ENCODE results near the gene HK1. TPM values are rescaled to one million over a fixed set of nuclear protein-coding genes. Genes with fewer than 3 reads are reported as not detected.

Gene HK1
- total RNA-seq, 2 experiments from 2014 or later = 258 to 261 TPM

GRCh38 chr10:69360485-69361302 lies 82.4 kb downstream of the HK1 start:
- peaks cover 65% of the 10 kb centered on the region for H3K4me1 Mint-ChIP-seq

DNA sequence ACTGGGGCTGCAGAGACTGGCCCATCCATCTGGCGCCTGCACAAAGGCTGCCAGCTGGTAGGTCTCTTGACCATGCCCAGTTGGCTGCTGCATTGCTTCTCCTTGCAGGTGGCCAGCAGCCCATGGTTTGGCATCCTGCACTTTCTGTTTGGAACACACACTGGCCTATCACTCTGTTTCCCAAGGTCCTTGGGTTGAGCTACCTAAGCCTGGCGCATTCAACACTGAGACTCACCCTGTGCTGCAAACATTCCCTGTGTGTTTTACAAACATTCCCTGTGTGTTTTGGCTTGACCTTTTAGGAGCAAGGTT lies 83.0 kb downstream of the HK1 start:
- Mint-ChIP-seq H3K4me3 (no peak overlapping the region), H3K27me3 (no peaks in the 10 kb centered on the region), H3K27ac (no peak overlapping the region), H3K4me1 (peaks cover 61% of the 10 kb centered on the region), H3K9me3 (ENCODE audit: low read depth) (no peaks in the 10 kb centered on the region), H3K36me3 (ENCODE audit: low read depth) (peaks cover 41% of the 10 kb centered on the region)
- ATAC-seq = no peak
- POLR2A ChIA-PET = no interaction called here
- CTCF ChIA-PET = interaction anchor here (0.7 kb wide), 1 partner anchor 31 kb away, joined by 3 read pairs; no protein-coding TSS in a partner anchor
- intact Hi-C loops (cut with DNase I, micrococcal nuclease) = loop anchor here in 1 of 2 experiments (5.0 kb wide), 1 partner anchor 39 kb away; no protein-coding TSS in a partner anchor
- no peak for DNase-seq

More at GRCh38 chr10:69360485-69361302, 82.4 kb downstream of the HK1 start:
- intact Hi-C loops (cut with DNase I, micrococcal nuclease) = loop anchor here in 1 of 2 experiments (5.0 kb wide), 1 partner anchor 38 kb away; no protein-coding TSS in a partner anchor
- Mint-ChIP-seq H3K36me3 (ENCODE audit: low read depth) (peaks cover 42% of the 10 kb centered on the region), H3K4me3 (no peak overlapping the region), H3K9me3 (ENCODE audit: low read depth) (no peaks in the 10 kb centered on the region), H3K27ac (no peak overlapping the region), H3K27me3 (no peaks in the 10 kb centered on the region)
- ChIA-PET POLR2A (no interaction called here), CTCF (no interaction called here)
- ATAC-seq = no peak
- no peak for DNase-seq

- ChIA-PET POLR2A (no interaction called here), CTCF (interaction anchor here (1.9 kb wide), 1 partner anchor 9 kb away, joined by 4 read pairs; no protein-coding TSS in a partner anchor)
- DNase-seq (no peak), ATAC-seq (no peak)
- Mint-ChIP-seq H3K4me3 (no peak overlapping the region), H3K4me1 (peaks cover 57% of the 10 kb centered on the region), H3K27ac (no peak overlapping the region), H3K27me3 (no peaks in the 10 kb centered on the region), H3K36me3 (ENCODE audit: low read depth) (peaks cover 45% of the 10 kb centered on the region), H3K9me3 (ENCODE audit: low read depth) (no peaks in the 10 kb centered on the region)
- intact Hi-C loops (cut with DNase I, micrococcal nuclease) = loop anchor here in 1 of 2 experiments (5.0 kb wide), 1 partner anchor 40 kb away; no protein-coding TSS in a partner anchor
Observed at GRCh38 chr10:69362471-69362954, 84.2 kb downstream of the HK1 start.

DNA sequence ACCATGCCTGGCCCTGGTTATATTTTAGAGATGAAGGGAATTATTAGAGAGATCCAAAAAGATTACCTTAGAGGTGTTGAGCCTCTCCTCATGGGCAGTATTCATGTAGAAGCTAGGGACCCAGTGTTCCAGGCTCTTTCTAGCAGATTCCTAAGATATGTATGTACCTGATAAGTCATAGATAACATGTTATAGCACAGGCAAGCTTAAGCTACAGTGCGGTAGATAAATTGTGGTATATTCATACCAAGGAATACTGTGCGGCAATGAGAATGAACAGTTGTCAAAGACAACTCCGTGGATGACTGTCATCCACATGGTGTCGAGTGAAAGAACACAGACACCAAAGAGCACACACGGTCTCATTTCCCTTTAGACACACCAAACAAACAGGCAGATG lies 85.4 kb downstream of the HK1 start:
- Mint-ChIP-seq H3K27me3 (no peaks in the 10 kb centered on the region), H3K27ac (peak overlapping the region; percentile 52), H3K9me3 (ENCODE audit: low read depth) (no peaks in the 10 kb centered on the region), H3K36me3 (ENCODE audit: low read depth) (peaks cover 47% of the 10 kb centered on the region), H3K4me3 (no peak overlapping the region), H3K4me1 (peaks cover 47% of the 10 kb centered on the region)
- CTCF ChIA-PET = interaction anchor here (0.6 to 2.2 kb wide), 4 partner anchors 13 to 121 kb away, joined by 3 to 8 read pairs (median 4); no protein-coding TSS in a partner anchor
- no peak for DNase-seq
- intact Hi-C loops (cut with DNase I, micrococcal nuclease) = loop anchor here in 1 of 2 experiments (5.0 kb wide), 1 partner anchor 41 kb away; no protein-coding TSS in a partner anchor
- POLR2A ChIA-PET = no interaction called here
- no peak for ATAC-seq

DNA sequence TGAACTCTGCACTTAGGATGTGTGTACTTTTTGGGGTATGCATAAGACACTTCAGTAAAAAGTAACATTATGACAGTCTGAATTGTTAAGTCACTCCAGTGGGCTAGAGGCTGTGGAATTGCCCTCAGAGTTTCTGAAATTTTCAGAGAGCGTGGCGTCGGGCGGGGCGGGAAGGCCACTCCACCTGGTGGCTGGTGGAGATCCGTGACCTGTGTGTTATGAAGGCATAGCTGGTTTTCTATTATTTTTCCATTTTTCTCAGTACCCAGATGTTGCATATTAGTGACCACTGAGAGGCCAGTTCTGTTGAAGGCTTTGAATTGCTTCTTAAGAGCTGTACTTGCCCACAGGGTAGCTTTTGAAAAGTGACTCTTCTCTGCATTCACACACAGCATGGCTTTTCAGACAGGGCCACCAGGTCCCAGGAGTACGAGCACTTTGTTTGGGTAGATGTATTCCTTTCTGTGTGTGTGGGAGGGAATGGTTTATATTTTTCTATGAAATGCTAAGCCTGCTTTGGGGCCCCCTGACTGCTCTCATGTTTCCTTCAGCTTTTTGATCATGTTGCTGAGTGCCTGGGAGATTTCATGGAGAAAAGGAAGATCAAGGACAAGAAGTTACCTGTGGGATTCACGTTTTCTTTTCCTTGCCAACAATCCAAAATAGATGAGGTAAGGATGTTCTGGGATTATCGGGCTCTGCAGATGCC lies 86.1 kb downstream of the HK1 start:
- no peak overlapping the region for H3K4me3 Mint-ChIP-seq
- no peak for DNase-seq
- peaks cover 42% of the 10 kb centered on the region for H3K4me1 Mint-ChIP-seq
- no peaks in the 10 kb centered on the region for H3K27me3 Mint-ChIP-seq
- CTCF ChIA-PET = interaction anchor here (0.6 to 2.2 kb wide), 5 partner anchors 11 to 122 kb away, joined by 3 to 8 read pairs (median 3); no protein-coding TSS in a partner anchor
- H3K27ac Mint-ChIP-seq = peak overlapping the region; percentile 34
- intact Hi-C loops (cut with DNase I, micrococcal nuclease) = loop anchor here in 1 of 2 experiments (5.0 kb wide), 1 partner anchor 42 kb away; no protein-coding TSS in a partner anchor
- no peak for ATAC-seq
- no peaks in the 10 kb centered on the region for H3K9me3 Mint-ChIP-seq (ENCODE audit: low read depth)
- peaks cover 52% of the 10 kb centered on the region for H3K36me3 Mint-ChIP-seq (ENCODE audit: low read depth)
- POLR2A ChIA-PET = interaction anchor here (0.6 kb wide), 1 partner anchor 128 kb away, joined by 13 read pairs; no protein-coding TSS in a partner anchor

GRCh38 chr10:69366738-69367137 lies 88.4 kb downstream of the HK1 start:
- Mint-ChIP-seq H3K27ac (no peak overlapping the region), H3K4me1 (peaks cover 20% of the 10 kb centered on the region), H3K4me3 (no peak overlapping the region), H3K36me3 (ENCODE audit: low read depth) (peaks cover 57% of the 10 kb centered on the region), H3K9me3 (ENCODE audit: low read depth) (no peaks in the 10 kb centered on the region), H3K27me3 (no peaks in the 10 kb centered on the region)
- intact Hi-C loops (cut with DNase I, micrococcal nuclease) = no loop called here
- DNase-seq = no peak
- ChIA-PET CTCF (no interaction called here), POLR2A (no interaction called here)
- no peak for ATAC-seq

DNA sequence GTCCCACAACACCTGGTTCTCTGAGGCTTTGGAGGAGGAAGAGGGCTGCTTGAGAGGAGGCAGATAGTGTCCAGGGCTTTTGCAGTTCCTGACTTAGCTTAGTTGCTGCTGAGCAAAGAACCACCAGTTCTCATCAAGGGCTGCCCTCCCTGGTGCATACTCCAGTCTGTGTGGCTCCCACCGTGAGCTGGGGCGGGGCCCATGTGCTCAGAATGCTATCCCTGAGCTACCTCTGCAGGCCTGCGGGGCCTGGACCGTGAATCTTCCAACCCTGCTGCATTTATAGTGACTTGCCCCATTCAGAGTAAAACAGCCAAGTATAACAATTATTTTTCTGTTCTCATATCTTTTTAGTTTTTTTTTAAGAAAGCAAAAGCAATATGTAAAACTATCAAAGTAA lies 89.2 kb downstream of the HK1 start:
- POLR2A ChIA-PET = no interaction called here
- Mint-ChIP-seq H3K36me3 (ENCODE audit: low read depth) (peaks cover 62% of the 10 kb centered on the region), H3K9me3 (ENCODE audit: low read depth) (no peaks in the 10 kb centered on the region), H3K4me3 (no peak overlapping the region), H3K4me1 (peaks cover 20% of the 10 kb centered on the region), H3K27ac (no peak overlapping the region), H3K27me3 (no peaks in the 10 kb centered on the region)
- DNase-seq (no peak), ATAC-seq (no peak)
- CTCF ChIA-PET = no interaction called here
- intact Hi-C loops (cut with DNase I, micrococcal nuclease) = no loop called here

DNA sequence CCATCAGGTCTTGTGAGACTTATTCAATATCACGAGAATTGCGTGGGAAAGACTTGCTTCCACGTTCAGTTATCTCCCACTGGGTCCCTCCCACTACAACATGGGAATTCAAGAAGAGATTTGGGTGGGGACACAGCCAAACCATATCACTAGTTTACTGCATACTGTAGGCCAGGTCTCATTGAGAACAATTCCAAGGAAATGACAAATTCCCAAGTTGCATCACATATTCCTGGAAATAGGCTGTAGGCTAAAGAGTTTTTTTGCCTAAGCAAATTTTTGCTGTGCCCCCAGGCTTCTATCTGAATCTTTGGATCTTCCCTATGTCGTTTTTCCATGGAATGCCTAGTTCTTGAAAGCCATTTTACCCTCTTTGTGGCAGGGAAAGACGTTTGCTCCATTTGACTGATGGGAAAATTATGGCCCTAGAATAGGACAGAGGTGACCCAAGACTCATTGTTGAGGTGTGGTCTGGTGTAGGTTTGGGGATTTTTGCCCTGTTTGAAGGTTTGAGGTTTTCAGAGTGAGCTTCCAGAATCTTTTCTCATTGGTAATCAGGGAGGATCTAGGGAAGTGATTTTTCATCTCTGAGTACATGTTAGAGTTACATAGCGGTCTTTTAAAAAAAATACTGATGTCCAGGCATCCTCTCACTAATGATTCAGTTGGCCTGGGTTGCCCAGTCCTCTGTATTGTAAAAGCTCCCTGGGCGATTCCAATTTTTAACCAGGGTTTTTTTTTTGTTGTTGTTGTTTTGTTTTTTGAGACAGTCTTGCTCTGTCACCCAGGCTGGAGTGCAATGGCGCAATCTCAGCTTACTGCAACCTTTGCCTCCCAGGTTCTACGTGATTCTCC lies 94.1 kb downstream of the HK1 start:
- Mint-ChIP-seq H3K4me1 (peaks cover 9% of the 10 kb centered on the region), H3K27ac (peak overlapping the region; percentile 42), H3K27me3 (no peaks in the 10 kb centered on the region), H3K9me3 (ENCODE audit: low read depth) (no peaks in the 10 kb centered on the region), H3K4me3 (no peak overlapping the region), H3K36me3 (ENCODE audit: low read depth) (peaks cover 69% of the 10 kb centered on the region)
- CTCF ChIA-PET = interaction anchor here (0.7 to 1.3 kb wide), 2 partner anchors 21 to 249 kb away, joined by 4 to 5 read pairs; no protein-coding TSS in a partner anchor
- ATAC-seq (no peak), DNase-seq (no peak)
- POLR2A ChIA-PET = no interaction called here
- intact Hi-C loops (cut with DNase I, micrococcal nuclease) = no loop called here

DNA sequence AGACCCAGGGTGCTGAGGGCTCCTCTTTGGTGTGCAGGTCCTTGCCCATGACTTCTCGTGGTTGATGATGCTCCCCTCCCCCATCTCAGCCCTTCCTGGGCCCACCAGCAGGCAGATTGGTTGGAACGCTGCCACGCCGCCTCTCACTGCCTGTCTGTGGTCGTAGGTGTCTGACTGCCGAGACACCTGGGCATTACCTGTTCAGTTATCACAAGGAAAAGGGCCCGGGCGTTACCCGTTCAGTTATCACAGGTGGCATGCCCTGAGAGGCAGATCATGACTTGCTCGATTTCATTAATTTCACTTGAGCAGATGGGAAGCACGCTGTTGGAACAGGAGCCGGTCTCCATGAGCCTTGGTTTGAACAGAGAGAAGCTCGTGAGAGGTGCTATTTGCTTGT lies 95.9 kb downstream of the HK1 start:
- ChIA-PET POLR2A (no interaction called here), CTCF (no interaction called here)
- Mint-ChIP-seq H3K4me1 (peaks cover 9% of the 10 kb centered on the region), H3K27me3 (no peaks in the 10 kb centered on the region), H3K4me3 (no peak overlapping the region), H3K9me3 (ENCODE audit: low read depth) (no peaks in the 10 kb centered on the region), H3K27ac (no peak overlapping the region), H3K36me3 (ENCODE audit: low read depth) (peaks cover 69% of the 10 kb centered on the region)
- no peak for DNase-seq
- intact Hi-C loops (cut with DNase I, micrococcal nuclease) = no loop called here
- no peak for ATAC-seq

DNA sequence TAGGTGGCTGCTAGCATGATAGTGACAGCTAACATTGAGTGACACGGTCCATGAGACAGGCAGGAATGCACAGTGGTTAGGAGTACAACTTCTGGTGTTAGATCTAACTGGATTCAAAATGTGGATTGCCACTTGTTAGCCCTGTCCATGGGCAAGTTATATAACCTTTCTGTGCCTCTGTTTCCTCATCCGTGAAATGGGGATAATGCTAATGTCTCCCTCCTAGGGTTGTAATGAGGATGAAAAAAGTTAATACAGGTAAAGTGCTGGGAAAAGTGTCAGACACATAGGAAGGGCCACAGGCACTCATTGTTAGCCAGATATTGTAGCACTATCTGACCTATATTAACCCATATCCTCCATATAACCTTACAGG lies 96.6 kb downstream of the HK1 start:
- H3K36me3 Mint-ChIP-seq (ENCODE audit: low read depth) = peaks cover 69% of the 10 kb centered on the region
- ATAC-seq (no peak), DNase-seq (no peak)
- peak overlapping the region; percentile 44 for H3K27ac Mint-ChIP-seq
- H3K9me3 Mint-ChIP-seq (ENCODE audit: low read depth) = no peaks in the 10 kb centered on the region
- CTCF ChIA-PET = no interaction called here
- H3K27me3 Mint-ChIP-seq = no peaks in the 10 kb centered on the region
- peaks cover 9% of the 10 kb centered on the region for H3K4me1 Mint-ChIP-seq
- POLR2A ChIA-PET = no interaction called here
- intact Hi-C loops (cut with DNase I, micrococcal nuclease) = no loop called here
- no peak overlapping the region for H3K4me3 Mint-ChIP-seq

Measured in activated CD4-positive, alpha-beta T cell treated with anti-CD3 and anti-CD28 coated beads for 36 hours (primary cell).